ENCODE measurements around the gene LIME1.
A peak's percentile ranks its signal among the peaks of the same experiment; 100 is the strongest.

LIME1 gene

GRCh38 chr20:63697357-63697867, 39.1 kb upstream of the LIME1 start:
- DNase-seq (ENCODE audit: low read depth) = no peak

GRCh38 chr20:63697868-63698545, 38.5 kb upstream of the LIME1 start:
- DNase-seq (ENCODE audit: low read depth) = no peak

DNA sequence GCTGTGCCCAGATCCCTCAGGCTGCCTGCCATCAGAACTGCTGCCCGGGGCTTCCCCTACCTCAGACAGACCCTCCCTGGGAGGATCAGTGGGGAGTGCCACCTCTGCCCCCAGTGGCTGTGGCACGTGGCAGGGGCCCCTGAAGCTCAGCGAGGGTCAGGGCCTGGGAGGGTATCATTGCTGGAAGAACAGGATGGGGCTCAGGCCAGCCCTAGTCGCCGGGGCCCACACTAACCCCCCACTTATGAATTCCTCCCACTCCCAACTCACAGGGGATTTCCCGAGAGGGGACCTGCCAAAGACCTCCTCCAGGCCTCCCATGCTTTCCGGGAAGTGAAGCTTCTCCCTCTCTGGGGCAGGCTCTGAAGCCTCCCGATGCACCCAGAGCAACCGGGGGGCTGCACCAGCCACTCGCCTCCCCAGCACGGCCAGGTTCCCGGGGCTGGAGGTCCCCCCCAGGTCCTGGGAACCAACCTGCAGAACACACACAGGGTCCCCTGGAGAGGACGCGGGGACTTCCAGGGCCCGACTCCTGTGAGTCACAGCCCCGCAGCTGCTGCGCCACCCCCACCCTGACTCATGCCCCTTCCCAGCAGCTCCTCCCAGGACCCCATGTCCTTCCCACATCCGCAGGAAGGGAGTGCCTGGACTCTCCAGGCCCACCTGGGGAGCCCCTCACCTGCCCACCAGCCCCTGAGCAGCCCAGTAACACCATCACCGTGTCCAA, 37.6 kb upstream of the LIME1 start:
- DNase-seq (ENCODE audit: low read depth) = no peak

DNA sequence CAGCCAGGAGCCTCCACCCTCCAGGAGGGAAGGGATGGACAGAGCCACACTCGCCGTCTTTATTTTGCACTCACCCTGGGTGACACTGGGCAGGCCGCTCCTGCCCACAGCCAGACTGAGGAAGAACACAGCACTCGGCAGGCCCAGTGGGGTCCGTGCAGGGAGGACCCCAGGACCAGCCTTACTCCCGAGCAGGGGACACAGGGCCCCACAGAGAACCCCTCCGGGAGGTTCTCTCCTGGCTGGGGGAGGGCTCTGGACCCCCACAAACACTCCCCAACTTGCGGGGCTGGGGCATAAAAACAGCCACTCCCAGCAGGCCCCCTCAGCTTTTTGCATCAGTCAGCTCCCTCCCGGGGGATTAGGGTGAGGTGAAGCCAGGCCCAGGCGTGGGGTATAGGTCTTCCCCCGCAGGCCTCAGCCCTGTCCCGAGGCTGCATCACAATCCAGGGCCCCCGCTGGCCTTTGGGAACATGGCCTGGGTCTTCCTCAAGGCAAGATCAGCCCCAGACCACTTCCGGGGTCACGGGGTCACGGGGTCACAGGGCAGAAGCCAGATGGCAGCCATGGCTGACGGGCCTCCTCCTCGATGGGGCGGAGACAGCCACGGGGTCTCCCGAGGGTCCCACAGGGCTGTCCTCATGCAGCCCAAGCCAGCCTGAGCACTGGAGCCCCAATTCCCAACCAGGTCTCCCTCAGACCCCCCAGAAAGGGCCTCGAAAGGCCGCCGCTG, 36.8 kb upstream of the LIME1 start:
- DNase-seq (ENCODE audit: low read depth) = no peak

GRCh38 chr20:63700199-63701050, 36.0 kb upstream of the LIME1 start:
- no peak for DNase-seq (ENCODE audit: low read depth)

GRCh38 chr20:63701051-63701328, 35.5 kb upstream of the LIME1 start:
- no peak for DNase-seq (ENCODE audit: low read depth)

DNA sequence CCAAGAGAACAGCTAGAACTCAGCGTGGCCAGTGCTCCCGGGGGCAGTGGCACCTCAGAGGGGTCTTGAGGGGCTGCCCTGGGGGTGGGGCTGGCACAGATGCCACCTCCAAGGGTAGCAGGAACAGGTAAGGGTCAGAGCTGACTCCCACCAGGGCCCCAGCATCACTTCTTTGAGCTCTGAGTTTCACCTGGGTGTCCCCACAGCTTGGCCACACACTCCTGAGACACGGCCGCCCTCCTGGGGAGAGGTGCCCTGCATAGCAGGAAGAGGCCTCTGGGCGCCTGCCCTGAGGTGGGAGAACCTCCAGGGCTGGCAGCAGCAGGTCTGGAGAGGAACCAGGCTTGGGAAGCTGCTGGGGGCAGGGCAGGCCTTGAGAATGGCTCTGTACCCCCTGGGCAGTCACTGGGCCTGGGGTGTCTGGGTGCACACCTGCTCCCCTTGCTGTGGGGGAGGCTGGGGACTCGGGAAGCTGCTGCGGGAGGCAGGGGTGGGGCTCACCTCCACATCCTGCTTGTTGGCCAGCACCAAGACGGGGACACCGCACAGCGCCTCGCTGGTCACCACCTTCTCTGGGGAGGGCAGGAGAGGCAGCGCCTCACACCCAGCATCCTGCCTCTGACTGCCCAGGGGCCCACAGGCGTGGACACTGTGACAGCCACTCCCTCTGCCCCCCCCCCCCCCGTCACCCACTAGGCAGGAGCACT, 35.0 kb upstream of the LIME1 start:
- DNase-seq (ENCODE audit: low read depth) = no peak

DNA sequence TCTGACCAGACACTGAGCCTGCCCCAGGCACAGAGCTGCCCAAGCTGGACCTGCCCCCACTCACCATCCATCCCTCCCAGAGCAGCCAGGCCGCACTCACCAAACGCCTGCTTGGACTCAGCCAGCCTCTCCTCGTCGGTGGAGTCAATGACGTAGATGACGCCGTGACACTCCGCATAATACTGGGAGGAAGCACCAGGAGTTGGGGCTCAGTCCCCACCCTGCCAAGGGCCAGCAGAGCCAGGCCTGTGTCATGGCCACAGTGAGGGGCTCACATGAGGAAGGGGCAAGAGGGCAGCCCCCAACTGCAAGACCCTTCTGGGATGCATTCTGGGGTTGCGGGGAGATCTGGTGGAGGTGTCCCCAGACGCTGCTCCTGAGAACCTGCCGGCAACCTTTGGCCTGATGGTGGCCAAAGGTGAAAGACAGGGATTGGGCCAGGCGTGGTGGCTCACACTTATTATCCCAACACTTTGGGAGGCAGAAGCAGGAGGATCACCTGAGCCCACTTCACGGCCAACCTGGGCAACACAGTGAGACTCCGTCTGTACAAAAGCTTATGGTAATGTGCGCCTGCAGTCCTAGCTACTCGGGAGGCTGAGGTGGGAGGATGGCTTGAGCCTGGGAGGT, 34.3 kb upstream of the LIME1 start:
- DNase-seq (ENCODE audit: low read depth) = no peak

GRCh38 chr20:63702751-63703470, 33.6 kb upstream of the LIME1 start:
- DNase-seq (ENCODE audit: low read depth) = no peak

- no peak for DNase-seq (ENCODE audit: low read depth)
Observed at GRCh38 chr20:63703471-63703975, 32.9 kb upstream of the LIME1 start.

DNA sequence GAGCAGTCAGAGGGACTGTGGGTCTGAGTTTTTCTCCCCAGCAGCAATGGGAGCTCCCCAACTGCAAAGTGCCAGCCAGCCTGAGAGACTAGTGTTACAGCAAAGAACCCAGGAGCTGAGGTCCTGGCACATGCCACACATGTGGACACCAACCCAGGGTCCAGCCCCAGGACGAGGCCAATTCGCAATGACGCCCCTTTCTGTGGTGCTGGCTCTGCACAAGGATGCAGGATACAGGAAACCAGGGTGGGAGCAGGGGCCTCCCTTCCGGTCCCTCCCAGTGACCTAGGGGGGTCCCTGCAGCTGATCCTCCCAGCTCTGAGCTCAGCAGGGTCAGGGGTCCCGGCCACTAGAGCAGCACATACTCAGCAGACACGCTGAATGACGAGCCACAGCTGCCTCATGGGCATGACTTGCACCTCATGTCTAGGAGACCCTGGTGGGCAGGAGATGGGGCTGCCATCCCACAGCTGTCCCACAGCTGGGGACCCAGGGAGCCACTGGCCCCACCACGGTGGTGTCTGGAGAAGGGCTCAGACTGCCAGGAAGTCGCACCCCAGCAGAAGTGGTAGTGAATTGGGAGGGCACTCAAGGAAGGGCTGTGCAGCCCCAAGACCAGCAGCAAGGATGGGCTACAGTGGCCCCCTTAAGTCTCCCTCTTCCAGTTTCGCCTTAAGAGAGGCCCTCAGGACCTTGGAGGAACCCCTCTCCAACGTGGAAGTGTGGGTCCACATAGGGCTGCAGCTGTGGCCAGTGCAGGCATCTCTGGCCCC, 32.3 kb upstream of the LIME1 start:
- DNase-seq (ENCODE audit: low read depth) = no peak

DNA sequence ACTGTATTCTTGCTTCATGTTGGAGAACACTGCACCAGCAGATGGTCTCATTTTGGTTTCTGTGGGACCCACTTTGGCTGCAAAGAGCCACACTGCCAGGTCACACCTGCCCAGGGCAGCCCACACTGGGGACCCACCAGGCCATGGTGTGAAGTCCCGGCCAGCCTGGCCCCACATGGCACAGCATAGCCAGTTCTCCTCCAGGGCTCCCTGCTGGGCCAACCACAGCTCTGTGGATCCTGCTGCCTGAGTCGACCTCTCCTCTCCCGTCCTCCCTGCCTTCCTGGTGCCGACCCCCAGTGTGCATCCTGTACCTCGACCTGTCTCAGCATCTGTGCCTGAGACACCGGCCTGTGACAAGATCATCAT, 31.7 kb upstream of the LIME1 start:
- no peak for DNase-seq (ENCODE audit: low read depth)

DNA sequence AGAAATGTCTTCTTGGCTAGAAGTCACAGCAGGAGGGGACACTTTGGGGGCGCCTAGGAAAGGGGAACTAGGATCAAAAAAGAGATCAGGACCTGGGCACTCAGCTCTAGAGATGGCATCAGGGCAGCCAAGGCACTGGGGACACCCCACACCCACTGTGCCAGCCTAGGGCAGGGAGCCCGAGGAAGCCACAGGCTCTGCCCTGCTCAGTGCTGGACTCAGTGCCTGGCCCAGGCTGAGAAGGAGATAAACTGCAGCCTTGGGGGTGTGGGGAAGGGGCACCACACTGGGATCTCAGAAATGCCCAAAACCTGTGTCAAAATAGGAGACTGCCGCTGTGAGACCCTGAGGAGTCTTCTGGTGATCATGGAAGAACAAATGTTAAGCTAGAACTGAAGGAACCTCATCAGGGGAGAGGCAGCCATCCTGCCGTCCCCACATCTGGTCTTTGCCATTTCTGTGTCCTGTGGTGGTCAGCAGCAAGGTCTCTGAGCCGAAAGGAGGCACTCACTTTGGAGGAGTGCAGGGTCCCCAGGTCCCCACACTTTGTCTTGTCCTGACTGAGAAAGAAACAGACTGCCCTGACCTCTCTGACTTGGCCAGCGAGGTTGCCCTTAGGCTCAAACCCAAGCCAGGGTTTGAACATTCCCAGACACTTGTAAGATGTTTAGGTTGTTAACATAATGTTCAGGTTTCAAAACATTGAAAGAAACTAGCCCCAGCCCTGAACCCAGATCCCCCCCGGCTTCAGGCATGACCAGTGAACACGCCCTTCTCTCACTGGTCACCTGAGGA, 31.0 kb upstream of the LIME1 start:
- no peak for DNase-seq (ENCODE audit: low read depth)

- no peak for DNase-seq (ENCODE audit: low read depth)
Observed at GRCh38 chr20:63706027-63706695, 30.3 kb upstream of the LIME1 start.

DNA sequence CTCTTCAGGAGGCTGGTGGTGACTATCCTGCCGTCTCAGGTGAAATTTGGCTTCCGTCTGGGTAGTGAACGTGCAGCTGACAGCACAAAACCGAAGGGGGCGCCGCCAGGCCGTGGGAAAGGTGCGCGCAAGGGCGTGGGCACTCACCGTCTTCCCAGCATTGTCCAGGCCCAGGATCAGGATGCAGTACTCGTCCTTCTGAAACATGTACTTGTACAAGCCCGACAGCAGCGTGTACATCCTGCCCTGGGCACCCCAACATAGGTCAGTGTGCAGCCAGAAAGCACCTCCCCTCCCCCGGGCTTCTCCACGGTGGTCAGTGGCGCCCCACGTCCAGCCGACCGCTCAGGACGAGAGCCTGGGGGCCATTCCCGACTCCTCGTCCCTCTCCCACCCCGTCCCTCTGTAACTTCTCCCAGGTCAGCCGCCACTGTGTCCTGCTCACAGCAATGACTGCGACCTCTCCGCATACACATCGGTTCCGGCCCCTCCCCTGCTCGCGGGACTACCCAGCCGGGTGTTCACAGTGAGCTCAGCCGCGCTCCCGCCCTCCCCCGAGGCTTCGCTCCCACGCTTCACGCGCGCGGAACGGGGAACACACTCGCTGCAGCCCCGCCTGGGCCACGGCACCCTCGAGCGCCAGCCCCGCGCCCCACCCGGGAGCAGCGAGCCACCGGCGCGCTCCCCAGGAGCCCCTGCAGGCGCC, 29.5 kb upstream of the LIME1 start:
- DNase-seq (ENCODE audit: low read depth) = no peak

GRCh38 chr20:63707558-63708300, 28.7 kb upstream of the LIME1 start, which contains the start of the genes ARFRP1 and ZGPAT:
Gene ARFRP1, minus strand, starts transcription at chr20:63707976. Its CDS starts 885 bp downstream, at chr20:63707091.
Gene ZGPAT, plus strand, starts transcription at chr20:63708039. Its CDS starts 542 bp downstream, at chr20:63708581.
- DNase-seq (ENCODE audit: low read depth) = peak; percentile 66

Data from stimulated activated CD8-positive, alpha-beta memory T cell treated with anti-CD3 and anti-CD28 coated beads, Interleukin-15, amount 100 ng/mL, for 24 hours (primary cell).